HG03066 (cell line): ENCODE measurements around the gene EIF6.

Source experiments
- ATAC-seq: cut with Tn5 transposase; IDR thresholded peaks from one replicate; pipeline ENCODE4 v1.9.1; 2021; ENCODE audit warnings: low read depth; ENCODE audit not compliant: unreplicated experiment

The EIF6 gene

GRCh38 chr20:35295674-35296073, 11.1 kb upstream of the EIF6 start:
- no peak for ATAC-seq

DNA sequence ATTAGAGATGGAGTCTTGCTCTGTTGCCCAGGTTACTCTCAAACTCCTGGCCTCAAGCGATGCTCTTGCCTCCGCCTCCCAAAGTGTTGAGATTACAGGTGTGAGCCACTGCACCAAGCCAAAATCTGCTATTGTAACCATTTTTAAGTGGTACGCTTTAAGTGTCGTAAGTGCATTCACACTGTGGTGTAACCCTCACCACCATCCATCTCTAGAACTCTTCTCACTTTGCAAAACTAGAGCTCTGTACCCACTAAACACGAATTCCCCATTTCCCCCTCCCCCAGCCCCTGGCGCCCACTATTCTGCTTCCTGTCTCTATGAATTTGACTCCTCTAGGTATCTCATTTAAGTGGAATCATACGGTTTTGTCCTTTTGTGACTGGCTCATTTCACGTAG, 10.5 kb upstream of the EIF6 start:
- no peak for ATAC-seq

DNA sequence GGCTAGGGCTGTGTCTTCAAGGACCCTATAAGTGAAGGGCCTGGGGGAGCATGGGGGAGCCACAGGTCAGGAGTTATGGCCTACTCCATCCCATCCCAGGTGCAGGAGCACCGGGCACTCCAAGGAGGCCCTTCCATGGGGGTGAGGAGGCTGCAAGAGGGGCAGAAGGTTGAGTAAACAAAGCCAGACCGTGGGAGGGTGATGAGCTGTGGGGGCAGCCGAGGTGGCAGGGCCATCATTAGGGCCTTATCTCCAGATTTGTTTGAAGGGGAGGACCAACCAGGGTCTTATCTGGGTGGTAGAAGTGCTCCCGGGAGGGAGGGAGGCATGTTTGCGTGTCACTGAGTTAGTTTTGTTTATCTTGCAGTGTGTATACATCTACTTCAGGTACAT, 9.7 kb upstream of the EIF6 start:
- ATAC-seq = no peak

GRCh38 chr20:35293303-35294292, 9.0 kb upstream of the EIF6 start:
- ATAC-seq = no peak

GRCh38 chr20:35292504-35293285, 8.1 kb upstream of the EIF6 start:
- no peak for ATAC-seq

- no peak for ATAC-seq
These were observed 7.3 kb upstream of the EIF6 start, which contains the start of gene FAM83C for GRCh38 chr20:35291654-35292503. Gene FAM83C, minus strand, starts transcription at chr20:35292425. Its CDS starts 121 bp downstream, at chr20:35292304.

- no peak for ATAC-seq
These were observed 6.4 kb upstream of the EIF6 start for GRCh38 chr20:35290887-35291417.

- no peak for ATAC-seq
These were observed 5.8 kb upstream of the EIF6 start for GRCh38 chr20:35290186-35290886.

- no peak for ATAC-seq
These were observed 3.9 kb upstream of the EIF6 start for GRCh38 chr20:35288325-35289060.

GRCh38 chr20:35287509-35288324, 3.1 kb upstream of the EIF6 start:
- ATAC-seq = no peak

DNA sequence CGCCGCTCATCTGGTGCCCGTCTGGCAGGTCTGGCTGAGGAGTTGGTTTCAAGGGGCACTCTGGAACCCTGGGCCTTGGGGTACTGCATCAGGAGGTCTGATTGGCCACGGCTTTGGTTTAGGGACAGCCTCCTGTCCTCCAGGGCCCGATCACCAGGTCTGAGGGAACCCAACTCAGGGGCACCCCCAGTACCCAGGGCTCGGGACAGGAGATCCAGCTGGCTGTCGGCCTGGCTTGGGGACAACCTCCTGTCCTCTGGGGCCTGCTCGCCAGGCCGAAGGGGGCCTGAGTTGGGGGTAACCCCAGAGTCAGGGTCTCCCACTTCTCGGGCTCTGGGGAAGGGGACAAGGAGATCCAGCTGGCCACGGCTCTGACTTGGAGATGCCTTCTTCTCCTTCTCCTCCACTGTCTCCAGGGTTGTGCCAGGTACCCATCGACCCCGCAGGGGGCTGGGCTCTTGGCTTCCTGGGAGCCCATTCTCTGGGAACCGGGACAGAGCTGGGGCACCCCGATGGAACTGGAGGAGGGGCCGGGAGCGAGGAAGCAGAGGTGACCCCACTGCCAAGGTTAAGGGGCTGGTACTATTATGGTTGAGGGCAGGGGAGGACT, 2.4 kb upstream of the EIF6 start:
- ATAC-seq = no peak

DNA sequence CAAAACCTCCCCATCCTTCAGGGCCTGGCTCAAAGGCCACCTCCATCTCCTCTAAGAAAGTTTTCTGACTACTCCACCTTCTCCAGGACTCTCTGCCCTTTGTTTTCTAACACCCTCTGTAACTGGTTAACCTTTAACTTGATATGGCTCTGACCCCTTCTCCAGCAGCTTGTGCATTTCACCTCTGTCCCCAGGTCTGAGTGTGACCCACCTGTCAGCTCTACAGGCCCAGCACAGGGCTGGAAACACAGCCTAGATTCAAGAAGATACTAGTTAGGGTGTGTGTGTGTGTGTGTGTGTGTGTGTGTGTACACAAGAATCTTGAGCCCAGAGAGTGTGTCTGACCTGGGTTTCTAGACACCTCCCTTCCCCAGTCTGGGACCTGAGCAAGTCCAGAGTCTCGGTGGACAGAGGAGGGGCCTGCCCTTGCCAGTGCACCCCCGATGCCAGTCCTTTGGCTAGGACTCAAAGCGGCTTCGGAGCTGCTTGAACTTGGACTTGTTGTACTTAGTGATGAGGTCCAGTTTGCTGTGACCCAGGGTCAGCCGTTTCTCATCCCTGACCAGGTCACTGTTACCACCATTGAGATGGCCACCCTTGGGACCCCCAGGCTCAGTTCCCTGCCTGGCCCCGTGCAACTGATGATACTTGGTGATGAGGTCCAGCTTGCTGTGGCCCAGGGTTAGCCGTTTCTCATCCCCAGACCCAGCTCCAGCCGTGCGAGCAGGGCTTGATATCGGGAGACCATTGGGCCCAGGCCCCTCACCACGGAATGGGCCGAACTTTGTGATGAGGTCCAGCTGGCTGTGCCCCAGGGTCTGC, 1.7 kb upstream of the EIF6 start:
- ATAC-seq = no peak

DNA sequence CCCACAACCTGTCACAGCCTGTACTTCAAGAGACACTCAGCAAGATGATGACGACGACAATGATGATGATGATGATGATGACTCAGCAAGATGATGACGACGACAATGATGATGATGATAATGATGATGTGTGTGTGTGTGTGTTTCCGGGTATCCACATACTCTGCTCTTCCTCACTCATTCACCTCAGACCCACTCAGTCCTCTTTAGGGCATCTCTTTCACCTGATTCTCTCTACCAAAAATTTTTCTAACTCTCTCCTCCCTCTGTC, 1.2 kb upstream of the EIF6 start:
- no peak for ATAC-seq

- ATAC-seq = no peak
These were observed 627 bp upstream of the EIF6 start for GRCh38 chr20:35284992-35285805.

DNA sequence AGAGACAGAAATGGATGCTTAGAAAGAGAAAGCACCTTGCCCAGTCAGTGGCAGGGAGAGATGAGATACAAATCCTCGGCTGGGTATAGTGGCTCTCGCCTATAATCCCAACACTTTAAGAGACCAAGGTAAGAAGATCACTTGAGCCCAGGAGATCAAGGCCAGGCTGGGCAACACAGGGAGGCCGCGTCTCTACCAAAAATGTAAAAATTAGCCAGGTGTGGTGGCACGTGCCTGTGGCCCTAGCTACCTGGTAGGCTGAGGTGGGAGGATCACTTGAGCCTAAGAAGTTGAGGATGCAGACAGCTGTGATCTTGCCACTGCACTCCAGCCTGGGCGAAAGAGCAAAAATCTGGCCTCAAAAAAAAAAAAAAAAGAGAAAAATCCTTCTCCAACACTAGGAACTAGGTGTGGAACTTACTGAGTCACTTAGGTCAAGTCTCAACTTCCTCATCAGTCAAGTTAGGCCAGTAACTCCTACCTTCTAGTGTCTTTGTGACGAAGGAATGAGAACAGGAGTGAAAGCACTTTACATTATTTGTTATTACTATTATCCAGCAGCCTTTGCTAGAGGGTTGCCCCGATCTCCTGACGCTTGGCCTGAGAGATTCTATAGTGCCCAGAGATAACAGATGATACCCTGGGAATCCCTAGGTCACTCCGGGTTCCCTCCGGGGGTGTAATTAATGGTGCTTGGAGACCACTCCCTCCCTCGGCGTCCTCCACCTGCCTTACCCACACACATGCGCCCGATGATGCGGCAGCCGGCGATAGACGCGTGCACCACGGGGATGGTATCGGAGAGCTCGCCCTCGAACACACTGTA, 918 bp downstream of the EIF6 start:
- ATAC-seq = no peak
